Activated CD4-positive, alpha-beta T cell treated with anti-CD3 and anti-CD28 coated beads, Interleukin-2, amount 50 U/mL, for 1 hour (primary cell): Measurements from ENCODE around the gene GPR12.

Source experiments
- DNase-seq: peaks from one replicate; pipeline ENCODE4 v3.0.0-alpha.2; 2020

Gene GPR12, protein sequence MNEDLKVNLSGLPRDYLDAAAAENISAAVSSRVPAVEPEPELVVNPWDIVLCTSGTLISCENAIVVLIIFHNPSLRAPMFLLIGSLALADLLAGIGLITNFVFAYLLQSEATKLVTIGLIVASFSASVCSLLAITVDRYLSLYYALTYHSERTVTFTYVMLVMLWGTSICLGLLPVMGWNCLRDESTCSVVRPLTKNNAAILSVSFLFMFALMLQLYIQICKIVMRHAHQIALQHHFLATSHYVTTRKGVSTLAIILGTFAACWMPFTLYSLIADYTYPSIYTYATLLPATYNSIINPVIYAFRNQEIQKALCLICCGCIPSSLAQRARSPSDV

DNA sequence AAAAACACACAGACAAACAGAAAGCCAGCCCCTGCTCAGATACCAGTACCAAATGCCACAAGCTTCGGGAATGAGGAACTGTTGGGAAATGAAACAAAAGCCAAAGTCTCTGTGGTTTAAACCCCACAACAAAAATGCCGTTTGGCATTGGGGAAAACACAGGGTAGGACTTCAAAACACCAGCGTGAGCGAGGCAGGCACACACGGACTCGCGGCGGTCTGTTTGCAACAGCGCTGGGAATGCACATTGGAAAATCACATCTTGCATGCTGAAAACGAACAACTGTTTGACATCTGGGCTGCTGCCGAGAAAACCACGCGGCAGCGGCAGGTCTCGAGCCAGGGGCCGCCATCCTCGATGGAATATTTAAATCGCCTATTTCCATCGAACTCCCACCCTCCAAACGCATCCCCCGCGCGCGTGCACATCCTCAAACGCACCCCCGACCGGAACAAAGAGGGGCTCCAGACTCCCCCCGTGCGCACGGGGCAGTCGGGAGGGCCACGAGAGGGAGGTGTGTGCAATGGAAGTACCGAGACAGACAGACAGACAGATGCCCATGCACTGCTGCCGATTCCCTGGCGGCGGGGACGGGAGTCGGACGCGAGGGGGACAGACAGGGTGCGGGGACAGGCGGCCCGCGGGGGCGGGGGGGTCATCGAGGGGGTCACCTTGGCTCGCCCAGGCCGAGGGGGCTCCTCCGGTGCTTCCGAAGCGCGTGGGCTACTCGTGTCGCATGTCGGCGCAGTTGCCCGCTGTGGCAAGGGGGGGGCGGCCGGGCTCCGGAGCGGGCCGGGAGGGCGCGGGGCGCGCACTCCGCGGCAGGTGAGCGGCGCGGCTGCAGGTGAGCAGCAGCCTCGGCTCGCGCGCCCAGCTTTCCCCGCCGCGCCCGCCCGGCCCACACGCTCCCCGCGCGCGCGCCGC is at the start of gene GPR12:
TSS of gene GPR12 (minus strand) at position 880 of the 925 bp plus-strand sequence. CDS start 959 bp downstream, outside the sequence.
- no peak for DNase-seq

DNA sequence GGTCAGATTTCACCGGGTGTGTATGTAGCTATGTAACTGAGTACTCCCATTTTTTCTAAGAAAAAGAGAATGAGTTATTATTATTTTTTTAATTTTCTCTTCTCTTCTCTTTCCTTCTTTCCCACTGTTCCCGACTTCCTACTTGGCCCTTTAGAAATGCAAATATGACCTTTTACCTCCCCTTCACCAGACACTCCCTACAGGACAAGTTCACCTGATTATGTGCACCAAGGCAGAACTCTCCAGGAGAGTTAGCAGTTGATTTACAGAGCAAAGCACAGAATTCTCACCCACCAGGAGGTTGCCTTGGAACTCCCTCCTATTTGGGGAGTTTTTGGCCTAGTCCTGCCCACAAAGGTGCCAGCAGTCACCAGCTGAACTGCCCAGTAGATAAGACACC is 49.5 kb upstream of the GPR12 start:
- DNase-seq = no peak

DNA sequence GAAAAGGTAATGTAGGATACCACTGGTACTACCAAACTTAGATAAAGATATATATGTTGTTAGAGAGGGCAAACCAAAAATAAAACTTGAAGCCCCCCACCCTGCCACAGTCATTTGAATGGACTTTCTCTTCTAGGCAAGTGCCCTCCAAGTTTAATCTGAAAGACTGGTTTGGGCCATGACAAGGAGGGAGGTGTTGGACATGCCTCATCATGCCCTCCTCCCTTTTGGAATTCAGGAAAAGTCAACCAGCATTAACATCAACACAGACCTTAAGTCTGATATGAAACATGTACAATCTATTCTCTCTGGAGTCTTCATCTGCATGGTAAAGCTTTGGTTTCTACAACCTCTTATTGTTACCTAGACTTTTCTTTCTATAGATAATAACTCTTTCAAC is 46.3 kb upstream of the GPR12 start:
- DNase-seq = no peak

DNA sequence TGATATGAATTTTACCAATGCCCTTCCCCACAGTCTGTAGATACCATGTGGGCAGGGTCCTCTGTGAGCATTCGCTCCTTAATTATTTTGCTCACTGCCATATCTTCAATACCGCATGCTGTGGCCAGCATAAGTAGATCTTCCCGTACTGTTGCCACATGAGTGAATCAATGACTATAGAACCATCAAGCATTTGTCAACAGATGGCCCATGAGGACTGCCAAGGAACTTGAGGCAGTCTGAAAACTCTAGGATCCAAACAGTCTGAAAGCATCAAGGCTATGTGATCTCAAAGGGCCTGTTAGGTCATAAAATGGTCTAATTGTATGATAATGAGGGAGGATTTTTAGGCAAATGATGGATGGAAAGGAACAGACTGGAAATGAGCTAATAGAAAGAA is 27.4 kb upstream of the GPR12 start:
- no peak for DNase-seq

DNA sequence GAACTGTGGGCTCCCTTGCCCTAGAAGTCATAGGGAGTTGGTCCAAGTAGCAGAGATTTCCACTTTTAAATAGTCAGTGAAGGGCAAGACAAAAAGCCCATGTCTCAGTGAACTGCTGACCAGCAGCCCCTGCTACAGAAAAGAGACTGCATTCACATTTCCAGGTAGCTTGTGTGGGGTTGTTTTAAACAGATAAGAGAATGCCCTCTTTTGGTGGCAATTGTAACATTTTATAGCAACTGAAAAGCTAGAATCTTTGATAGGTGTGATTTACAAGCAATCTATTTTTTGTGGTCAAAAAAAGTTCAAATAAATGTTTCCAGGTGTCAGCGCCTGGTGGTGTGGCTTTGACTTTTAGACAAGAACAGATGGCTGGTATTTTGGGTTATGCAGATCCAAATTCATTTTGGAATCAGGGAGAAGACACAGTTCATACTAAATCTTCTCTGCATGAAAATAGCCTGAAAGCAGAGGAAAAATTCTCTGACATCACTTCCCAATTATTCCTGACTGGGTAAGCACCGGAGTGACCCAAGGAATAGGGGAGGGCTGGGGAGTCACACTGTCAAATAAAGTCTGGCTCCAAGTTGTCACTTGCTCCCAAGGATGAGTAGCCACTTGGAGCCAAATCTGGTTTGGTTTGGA is 26.2 kb upstream of the GPR12 start:
- no peak for DNase-seq

DNA sequence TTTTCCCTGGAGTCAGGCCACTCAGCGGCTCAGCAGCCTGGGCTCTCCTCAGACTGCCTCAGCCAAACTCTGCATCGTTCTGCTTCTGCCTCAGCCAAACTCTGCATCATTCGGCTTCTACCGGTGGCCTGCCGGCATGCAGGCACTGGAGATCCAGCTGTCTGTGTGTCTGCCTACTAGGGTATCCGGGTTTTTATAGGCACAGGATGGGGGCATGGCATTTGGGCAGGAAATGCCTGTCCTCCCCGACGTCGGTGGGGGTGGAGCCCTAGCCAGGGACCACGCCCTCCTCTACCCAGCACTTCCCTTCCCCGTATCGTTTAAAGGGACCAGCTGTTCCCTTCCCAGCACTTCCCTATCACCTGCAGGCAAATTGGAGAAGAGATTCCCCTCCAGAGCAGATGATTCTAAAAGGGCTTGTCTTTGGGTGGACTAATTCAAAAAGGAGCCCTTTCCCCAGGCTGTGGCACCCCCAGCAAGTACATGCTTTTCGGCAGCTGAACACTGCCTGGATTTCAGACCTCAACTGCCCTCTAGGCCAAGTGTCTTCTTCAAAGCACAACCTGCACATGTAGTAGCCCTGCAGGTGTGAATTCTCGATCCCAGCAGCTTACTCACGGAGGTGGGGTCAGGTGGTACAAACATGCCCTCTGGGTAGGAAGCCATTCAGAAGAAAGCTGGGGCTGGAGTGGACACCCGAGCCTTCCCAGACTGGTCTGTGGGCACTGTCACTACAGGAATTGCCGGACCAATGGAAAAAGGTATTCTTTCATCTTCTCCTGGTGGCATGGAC is 25.4 kb upstream of the GPR12 start:
- peak; percentile 18 for DNase-seq

DNA sequence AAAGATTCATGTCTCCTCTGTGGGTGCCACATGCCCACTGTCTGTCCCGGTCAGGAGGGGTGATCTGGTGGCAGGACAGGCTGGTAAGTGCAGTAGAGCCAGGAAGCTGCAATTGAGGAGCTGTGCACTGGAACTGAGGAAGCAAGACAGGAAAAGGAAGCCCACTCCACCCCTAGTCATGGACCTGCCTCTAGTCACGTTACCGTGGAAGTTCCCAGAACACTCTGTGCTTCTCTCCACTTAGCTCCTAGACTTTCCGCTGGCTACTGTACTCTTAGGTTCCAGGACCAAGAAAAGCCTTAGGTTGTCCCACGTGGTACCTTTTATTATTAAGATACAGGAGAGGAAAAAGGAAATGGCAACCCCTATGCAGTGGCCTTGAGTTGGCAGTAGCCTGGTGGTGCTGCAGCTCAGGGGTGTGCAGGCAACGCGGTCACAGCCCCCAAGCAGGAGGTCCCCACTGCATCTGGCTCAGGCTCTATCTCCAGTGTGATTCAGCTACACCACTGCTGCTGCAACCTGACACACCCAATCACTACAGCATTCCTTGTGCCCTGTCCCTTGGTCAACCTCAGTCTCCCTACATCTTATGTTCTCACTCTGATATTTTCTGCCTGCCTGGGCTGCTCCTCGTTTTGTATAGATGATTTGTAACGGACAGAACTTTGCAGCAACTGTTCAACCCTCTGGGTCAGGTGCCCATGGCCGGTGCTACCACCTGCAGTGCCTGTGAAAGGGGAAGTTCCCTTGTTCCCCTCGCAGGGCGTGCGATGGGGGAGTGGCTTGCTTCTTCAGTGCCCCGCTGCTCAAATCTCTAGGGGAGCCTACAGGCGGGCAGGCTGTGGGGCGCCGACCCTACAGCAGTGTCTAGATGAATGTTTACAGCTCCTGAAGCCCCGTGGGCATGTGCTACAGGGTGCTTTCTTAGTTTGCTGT is 24.4 kb upstream of the GPR12 start:
- DNase-seq = no peak

DNA sequence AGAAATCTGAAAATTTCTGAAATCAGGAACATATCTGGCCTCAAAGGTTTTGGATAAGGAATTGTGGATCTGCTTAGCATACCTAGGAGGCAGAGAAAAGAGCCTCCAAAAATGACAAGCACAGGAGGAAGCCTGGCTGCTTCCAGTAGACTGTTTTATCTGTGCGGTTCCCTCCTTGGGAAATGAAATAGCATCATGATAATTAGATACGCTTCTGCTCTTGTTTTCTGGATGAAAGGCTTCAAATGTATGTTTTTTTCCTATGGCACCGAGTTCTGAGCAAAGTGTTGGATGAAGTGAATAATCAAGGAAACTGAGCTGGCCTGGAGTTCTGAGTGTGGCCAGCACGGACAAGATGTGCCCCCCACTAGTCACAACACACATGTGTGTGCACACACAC is 19.8 kb upstream of the GPR12 start:
- DNase-seq = no peak

DNA sequence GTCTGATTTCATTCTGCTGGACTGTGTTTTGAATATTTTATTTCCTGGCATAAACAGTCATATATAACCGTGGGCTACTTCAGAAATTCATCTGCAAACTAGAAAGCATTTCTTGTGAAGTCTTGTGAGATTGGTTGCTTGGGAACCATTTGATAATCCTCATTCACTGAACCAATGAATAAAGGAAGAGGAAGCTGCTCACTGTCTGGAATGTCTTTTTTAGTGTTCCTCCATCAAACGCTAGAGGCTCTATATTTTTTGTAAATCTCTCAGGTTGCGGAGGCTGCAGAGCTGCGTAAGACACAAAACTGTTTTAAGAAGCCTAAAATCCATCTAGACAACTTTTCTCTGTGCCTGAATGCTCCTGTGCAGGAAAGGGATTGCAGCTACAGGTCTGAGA is 18.7 kb upstream of the GPR12 start:
- DNase-seq = no peak

DNA sequence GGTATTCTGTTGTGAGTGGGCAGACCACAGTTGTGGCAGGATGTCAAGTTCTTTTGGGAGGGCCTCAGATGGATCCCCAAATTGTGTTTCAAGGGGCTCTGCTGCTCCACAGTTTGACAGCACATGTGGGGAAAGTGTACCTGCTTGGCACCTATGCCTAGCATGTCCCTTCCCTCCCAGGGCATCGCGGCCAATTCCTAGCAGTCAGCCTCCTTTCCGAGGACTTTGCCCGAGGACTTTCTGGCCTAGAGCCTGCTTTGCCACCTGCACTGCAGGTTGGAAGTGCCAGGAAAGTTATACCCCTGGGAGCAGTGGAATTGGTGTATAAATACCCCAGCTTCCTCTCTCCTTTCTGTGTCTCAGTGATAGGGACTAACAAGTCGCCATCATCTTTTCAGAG is 11.9 kb upstream of the GPR12 start:
- DNase-seq = no peak

DNA sequence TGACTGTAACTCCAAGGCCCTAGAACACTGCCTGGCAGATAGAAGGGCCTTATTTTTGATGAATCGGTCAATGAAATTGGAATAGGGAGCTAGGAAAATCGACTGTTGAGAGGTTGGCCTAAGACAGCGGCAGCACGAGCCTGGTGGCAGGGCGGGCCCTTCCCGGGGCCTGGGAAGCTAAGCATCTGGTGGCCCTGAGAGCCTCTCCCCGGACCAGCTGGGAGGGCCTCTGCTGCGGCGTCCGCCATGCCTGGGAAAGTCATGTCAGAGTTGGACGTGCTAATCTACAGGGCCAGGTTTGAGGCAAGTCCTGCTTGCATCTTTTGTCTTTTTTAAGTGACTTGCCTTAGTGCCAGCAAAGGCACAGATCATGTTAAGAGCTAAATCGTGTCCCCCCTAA is 11.2 kb upstream of the GPR12 start:
- no peak for DNase-seq

DNA sequence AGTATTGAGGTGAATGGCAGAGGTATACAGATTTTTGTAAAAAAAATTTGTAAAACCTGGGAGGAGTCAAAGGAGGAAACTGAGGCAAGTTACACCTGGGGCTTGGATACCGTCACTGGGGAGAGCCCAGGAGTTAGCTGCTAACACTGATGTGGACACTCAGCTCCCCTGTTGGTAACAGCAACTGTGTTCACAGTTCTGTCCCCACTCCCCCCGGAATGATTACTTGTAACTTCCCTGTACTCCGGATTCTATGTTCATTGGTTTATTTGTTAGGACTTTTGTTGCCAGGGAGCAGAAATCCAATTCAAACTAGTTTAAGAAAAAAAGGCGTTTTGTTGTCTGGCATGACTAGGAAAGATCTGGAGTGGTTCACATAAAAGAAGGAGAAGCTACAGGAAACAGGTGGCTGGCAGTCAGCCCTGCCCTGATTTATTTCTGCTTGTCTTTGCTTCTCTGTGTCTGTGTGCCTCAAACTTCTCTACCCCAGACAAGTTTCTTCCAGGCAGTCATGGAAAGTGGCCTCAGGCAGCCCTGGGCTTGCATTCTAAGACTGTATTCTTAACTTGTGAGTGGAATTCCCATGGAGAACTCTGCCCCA is 2.3 kb upstream of the GPR12 start:
- no peak for DNase-seq

DNA sequence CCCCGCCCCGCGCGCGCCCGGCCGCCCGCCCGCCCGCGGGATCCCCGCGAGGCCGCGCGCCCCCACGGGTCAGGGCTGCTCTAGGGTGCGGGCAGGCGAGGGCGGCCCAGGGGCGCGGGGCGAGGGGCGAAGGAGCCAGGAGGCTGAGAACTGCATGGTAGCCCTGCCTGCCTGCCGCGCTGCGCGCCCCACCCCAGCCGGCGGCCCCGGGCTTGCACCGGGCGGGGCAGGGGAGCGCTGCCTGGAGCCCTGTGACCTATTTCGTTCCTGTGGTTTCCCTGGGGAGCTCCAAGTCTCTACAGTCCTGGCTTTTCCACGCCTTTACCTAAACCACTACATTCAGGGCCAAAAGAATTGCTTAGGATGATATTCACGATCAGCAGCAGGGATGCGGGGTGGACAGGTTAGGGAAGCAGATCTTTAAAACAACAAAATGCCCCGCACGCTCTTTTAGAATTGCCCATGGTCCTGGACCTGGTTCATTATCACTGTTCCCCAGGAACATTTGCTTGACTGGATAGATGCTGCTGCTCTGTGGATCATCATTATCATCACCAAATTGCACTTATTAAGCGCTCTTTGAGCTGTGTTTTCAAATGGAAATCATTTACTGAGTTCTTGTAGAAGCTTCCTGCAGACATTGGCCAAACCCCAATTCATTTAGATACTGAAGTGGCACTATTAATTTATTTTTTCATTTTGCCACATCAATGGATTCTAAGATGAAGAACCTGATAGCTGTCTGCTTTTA is 421 bp upstream of the GPR12 start:
- DNase-seq = no peak

DNA sequence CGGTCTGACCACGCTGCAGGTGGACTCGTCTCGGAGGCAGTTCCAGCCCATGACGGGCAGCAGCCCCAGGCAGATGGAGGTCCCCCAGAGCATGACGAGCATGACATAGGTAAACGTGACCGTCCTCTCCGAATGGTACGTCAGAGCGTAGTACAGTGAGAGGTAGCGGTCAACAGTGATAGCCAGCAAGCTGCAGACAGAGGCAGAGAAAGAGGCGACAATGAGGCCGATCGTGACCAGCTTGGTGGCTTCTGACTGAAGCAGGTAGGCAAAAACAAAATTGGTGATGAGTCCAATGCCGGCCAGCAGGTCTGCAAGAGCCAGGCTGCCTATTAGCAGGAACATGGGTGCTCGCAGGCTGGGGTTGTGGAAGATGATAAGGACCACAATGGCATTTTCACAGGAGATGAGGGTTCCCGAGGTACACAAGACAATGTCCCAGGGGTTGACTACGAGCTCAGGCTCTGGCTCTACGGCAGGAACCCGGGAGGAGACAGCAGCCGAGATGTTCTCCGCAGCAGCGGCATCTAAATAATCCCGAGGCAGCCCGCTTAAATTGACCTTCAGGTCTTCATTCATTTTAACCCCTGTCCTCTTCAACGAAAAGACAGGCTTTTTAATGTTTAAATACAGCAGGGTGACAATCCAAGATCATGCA is 1.2 kb downstream of the GPR12 start:
- DNase-seq = no peak

DNA sequence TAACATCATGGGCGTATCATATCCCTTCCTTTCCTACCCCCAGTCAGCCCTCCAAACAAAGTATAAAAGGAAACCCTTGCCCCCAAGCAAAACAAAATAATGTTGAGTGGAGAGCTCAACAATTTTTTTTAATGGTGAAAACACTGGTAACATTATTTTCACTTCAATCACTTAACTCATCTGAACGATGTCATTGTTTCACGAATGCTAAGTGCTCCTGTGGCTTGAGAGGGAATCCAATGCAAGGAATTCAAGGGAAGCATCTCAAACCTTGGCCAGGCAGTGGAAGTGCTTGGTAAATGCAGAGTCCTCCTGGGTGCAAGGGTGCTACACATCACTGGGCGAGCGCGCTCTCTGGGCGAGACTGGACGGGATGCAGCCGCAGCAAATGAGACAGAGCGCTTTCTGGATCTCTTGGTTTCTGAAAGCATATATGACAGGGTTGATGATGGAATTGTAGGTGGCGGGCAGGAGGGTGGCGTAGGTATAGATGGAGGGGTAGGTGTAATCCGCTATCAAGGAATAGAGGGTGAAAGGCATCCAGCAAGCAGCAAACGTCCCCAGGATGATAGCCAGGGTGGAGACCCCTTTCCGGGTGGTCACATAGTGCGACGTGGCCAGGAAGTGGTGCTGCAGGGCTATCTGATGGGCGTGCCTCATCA is 2.0 kb downstream of the GPR12 start:
- DNase-seq = no peak

DNA sequence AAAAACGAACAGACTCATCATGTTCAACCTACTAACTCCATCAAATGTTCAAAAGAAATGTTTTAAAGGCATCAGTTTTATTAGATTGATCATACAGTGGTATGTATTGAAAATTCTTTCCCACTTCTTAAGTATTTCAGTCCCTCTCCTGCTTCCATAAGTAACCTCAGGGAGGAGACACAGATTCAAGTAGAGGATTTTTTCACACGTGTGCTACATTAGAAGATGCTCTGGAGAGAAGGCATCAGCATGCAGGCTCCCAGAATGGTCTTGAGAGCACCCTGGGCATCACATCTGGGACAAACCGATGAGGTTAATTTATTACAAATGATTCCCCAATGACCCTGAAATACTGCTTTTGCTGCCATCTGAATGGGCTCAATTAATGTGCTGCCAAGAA is 3.6 kb downstream of the GPR12 start:
- DNase-seq = no peak

DNA sequence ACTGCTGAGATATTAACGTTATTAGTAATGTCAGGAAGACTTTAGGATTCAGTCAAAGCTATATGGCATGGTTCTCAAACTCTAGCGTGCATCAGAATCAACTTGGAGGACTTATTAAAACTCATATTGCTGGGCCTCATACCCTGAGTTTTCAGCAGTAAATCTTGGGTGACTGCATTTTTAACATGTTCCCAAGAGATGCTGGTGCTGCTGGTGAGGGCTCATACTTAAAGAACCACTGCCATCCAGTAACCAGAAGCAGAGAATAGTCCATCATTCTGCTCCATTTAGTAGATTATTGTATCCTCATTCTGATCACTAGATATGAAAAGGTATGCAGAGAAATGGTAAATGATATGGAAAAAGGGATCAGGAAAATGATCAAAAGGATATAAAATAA is 7.9 kb downstream of the GPR12 start:
- DNase-seq = no peak

DNA sequence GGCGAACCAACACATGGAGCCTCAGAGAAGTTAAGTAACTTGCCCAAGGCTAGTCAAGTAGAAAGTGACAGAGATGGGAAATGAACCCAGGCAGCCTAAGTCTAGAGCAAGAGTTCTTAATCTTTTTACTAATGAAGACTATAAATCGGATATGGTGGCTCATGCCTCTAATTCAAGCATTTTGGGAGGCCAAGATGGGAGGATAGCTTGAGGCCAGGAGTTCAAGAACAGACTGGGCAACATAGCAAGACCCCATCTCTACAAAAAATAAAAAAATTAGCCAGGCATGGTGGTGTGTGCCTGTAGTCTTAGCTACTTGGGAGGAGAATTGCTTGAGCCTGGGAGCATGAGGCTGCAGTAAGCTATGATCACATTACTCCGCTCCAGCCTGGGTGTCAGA is 10.7 kb downstream of the GPR12 start:
- DNase-seq = no peak

DNA sequence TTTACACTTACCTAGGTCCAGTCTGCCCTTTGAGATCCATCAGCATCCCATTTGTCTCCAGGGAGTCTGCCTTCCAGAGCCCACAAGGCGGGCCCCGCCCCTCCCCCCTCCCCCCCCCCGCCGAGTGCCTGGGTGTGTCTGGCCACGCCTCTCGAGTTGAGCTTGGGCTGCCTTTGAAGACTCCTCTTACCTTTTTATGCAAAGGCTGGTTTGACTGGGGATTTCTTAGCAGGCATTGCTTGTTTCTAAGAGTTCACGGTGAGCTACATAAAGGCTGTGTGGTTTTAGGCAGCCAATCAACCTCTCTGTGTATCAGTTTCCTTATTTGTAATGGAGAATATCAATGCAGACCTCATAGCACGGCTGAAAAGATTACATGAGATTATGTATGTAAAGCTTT is 11.3 kb downstream of the GPR12 start:
- no peak for DNase-seq
